ENCODE measurements around the gene CATSPER1.
"Not testable (repeated sequence)": the region's sequence is repeated elsewhere in the genome, so short reads cannot be mapped to it uniquely, and the experiment has no call there.

The CATSPER1 gene

DNA sequence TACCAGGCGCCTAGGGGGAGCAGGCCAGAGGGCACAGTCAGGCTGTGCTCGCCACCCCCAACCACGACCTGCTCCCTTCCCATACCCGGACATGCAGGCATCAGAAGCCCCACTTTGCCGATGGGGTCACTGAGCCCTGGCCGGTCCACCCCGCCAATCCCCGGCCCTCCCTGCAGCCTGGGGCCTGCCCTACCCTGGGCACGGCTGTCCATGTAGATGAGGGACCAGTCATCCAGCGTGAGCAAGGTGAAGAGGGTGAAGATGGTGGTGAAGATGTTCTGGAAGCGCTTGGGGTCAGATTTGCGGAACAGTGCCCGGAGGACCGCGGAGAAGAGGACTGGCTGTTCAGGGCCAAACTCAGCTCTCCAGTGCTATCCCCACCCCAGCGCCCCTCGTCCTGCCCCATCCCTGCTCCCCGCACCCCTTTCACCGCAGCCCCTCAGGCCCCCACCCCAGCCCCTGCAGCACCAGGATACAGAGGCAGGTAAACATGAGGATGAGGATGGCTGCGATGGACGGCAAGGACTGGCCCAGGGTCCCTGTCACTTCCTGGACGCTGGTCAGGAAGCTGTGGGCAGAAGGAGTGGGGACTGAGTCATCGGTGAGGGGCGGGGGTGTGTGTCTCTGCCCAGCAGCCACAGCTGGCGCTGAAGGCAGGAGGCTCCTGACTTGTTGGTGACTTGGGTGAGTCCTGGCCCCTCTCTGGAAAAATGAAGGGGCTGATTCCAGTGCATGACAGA lies 5.5 kb downstream of the CATSPER1 start:
- no peak overlapping the region for H3K4me3 ChIP-seq (ENCODE audit: low read depth, low read length)

DNA sequence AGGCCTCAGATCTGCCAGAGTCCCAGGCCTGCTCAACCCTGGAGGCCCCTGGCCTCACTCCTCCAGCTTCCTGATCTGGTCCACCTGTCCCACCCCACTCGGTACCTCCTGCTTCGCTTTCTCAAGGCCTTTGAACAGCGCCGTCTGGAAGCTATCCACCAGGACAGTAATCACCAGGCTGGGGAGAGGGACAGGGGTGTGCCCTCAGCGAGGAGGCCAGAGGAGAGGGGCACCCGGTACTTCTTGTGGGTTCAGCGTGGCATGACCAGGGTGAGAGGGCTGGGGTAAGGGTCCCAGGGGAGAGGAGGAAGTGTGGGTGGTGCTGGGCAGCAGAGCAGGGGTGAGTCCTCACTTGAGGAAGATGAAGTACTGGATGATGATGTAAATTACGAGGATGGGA lies 6.1 kb downstream of the CATSPER1 start:
- no peak overlapping the region for H3K4me3 ChIP-seq (ENCODE audit: low read depth, low read length)

DNA sequence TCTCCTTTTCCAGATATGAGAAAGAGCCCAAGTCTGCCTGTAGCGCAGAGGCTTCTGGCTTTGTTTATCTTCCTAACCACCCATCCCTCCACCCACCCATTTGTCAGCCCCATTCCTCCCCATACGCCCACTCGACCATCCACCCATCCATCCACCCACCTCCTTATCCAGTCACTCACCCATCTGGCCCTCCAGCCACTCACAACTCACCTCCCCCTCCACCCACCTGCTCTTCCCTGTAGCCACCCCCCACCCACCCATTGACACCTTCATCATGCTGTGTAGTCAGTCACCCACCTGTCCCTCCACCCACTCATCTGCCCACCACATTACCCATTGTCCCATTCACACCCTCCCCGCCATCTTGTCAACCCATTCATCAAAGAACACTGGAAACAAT lies 9.0 kb downstream of the CATSPER1 start:
- H3K4me3 ChIP-seq (ENCODE audit: low read depth, low read length), result no peak overlapping the region

GRCh38 chr11:66016793-66017177 lies 9.5 kb downstream of the CATSPER1 start:
- H3K4me3 ChIP-seq (ENCODE audit: low read depth, low read length), result no peak overlapping the region

DNA sequence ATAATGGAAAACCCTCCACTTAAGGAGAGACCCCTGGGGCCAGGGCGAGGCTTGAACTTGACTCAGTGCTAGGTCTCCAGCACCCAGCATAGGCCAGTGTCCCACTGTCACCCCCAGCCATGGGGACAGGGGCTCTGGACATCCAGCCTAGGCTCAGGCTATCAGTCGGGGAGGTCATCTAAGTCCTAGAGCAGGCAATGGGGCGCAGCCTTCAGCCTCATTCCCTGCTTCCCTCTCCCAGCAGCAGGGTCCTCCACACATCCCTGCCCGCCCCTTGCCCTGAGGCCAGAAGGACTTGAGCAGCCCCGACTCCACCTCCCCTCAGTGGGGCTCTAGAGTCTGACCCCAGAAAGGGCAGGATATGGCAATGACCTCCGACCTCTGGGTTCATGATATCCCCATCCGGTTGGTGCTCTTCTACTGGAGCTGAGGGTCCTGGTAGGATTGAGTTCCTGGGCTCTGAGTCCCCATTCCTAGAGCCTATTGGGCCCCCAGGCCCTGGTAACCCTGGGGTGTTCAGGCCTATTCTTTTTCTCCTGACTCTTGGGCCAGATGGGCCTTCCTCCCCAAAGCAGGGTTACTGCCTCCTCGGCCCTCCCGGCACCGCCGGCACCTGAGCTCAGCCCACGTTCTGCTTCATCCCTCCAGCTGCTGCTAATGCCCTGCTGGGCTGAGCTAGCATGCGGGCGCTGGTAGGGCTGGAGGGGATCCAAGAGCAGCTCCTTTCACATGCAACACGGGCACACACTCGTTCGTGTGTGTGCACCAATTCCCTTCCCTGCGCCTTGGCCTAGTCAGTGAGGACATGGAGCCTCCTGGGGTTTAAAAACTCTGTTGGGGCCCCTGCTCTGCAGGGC lies 10.1 kb downstream of the CATSPER1 start:
- no peak overlapping the region for H3K4me3 ChIP-seq (ENCODE audit: low read depth, low read length)

DNA sequence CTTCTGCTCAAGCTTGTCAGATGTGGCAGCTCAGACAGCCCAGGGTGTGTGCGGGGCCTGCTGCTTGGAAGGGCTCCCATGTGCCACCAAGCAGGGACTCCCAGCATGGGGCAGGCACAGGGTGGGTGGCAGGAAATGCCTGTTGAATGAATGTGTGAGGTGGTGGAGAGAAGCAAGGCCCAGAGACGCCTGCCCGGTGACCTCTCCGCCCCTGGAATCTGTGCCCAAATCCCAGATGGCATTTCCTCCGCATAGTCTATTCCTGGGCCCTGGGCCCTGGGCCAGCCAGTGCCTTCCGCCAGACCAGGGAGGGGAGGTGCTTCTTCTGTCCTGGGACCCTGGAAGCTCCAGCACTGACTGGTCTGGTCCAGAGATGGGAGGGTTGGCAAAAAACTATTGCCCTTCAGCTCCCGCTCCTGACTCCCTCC lies 10.8 kb downstream of the CATSPER1 start:
- no peak overlapping the region for H3K4me3 ChIP-seq (ENCODE audit: low read depth, low read length)

DNA sequence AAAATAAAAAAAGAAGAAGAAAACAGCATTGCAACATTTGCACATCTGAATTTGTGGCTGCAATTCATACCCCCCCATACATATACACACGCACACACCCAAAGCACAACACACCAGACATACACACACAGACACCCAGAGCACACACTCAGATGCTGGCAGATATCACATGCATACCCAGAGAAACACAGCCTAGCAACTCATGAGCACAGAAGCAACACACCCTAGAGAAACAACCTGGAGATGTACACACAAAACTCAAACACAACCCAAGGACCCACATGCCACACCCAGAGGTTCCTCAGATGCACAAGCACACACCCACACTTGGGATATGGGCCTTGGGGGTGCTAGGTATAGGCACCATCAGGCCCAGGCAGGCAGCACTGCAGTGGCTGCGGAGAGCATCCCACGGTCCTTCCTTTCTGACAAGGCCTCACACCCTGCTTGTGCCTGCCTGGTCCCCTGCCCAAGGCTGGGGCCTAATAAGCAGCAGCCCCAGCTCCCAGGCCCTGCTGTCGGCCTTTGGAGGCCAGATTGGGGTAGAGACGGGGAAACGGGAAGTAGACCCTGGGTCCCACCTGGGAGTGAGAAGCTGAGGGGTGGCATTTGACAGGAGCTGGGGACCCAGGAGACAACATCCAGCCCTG lies 11.3 kb downstream of the CATSPER1 start:
- H3K4me3 ChIP-seq (ENCODE audit: low read depth, low read length), result no peak overlapping the region

DNA sequence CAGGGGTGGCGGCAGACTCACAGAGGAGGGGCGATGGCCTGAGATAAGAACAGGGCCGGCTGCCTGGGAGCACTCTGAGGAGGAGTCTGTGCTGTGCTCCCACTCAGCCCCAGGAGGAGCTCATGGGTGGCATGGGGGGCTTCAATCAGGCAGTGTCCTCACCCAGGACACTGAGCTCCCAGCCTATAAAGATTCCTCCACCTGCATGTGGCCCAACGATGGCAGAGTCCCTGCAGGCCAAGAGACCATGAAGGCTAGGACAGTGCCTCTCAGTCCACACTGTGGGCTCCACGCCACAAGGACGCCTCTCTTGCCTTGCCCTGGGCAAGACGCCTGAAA lies 12.5 kb downstream of the CATSPER1 start:
- H3K4me3 ChIP-seq (ENCODE audit: low read depth, low read length), result no peak overlapping the region

DNA sequence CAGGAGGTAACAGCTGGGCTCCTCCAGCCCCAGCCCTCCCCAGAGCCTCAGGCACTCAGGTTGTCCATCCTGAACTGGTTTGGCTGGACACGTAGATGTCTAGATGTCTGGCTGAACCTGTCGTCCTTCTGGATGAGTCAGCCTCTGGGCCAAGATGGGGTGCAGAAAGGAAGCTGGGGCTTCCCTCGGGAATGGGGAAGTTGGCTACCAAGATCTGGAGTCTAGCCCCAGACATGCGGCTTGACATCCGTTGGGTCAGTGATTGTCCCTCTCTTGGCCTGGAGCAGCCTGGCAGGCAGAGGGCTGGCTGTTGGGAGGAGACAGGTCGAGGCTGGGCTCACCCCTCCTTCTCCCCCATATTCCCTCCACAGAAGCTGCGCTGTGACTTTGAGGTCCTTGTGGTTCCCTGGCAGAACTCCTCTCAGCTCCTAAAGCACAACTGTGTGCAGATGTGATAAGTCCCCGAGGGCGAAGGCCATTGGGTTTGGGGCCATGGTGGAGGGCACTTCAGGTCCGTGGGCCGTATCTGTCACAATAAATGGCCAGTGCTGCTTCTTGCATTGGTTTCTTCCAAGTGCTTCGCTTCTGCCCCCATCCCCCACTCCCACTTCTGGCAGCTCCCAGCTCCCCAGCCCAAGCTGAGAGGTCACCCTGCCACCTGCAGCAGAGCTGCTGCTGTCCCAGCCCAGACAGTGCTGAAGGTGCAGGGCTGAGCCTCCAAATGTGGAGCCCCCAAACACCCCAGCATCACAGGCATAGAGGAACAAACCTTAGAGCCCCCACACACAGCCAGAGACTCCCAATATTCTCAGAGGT lies 13.1 kb downstream of the CATSPER1 start:
- H3K4me3 ChIP-seq (ENCODE audit: low read depth, low read length), result no peak overlapping the region

DNA sequence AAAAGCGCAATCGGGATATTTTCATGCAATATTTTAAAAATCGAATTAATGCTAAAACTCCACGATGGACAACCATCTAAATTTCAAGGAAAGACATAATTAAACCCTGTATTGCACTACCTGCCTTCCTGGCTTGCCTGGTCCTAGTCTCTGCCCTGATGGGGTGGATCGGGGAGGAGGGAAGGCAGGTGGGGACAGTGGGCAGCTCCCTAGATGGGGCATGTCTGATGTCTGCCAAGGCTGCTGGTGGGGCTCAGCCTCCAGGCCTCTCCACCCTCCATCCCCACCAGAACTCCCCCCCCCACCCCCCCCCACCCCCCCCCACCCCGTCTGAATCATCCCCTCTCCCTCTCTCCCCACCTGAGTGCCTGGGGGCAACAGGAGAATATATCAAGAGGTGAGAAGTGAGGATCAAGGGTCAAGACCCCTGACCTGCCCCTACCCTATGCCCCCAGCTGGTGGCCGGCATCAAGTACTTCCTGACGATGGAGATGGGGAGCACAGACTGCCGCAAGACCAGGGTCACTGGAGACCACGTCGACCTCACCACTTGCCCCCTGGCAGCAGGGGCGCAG lies 13.8 kb downstream of the CATSPER1 start:
- no peak overlapping the region for H3K4me3 ChIP-seq (ENCODE audit: low read depth, low read length)

- no peak within 1 kb of the TSS for H3K4me3 ChIP-seq (ENCODE audit: low read depth, low read length)
Measured at GRCh38 chr11:66011785-66012303, 14.4 kb downstream of the CATSPER1 start, which contains the start of gene CST6. CST6 (plus strand) TSS chr11:66012008; CDS start chr11:66012045, 37 bp downstream.

GRCh38 chr11:66011239-66011784 lies 15.0 kb downstream of the CATSPER1 start:
- no peak overlapping the region for H3K4me3 ChIP-seq (ENCODE audit: low read depth, low read length)

- not testable (repeated sequence) for H3K4me3 ChIP-seq (ENCODE audit: low read depth, low read length)
Measured at GRCh38 chr11:66010036-66010435, 16.2 kb downstream of the CATSPER1 start.

DNA sequence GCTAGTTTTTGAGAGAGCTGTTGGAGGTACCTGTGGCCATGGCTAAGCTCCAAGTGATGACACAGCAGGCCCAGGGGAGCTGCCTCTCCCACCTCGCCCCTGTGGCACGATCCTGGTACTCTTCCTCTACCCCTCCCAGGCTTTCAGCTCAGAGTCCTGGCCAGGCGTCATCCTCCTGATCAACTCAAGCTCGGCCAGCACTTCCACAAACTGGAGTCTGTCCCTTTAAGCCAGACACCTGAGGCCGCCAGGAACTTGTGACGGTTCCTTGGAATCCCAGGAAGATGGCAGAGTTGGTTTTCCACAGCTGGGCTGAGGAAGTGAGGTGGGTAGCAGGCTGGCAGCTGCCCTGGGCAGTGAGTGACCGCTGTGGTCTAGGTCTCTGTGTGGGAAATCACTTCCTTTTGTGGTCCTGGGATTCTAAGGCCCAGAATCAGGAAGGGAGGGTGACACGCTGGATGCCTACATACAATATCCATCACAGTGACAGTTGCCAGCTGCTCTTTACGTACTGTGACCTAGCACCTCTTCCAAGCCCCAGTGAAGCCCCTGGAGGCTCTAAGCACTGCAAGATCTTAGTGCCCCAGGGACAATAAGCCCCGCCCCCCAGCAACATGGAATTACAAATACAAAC lies 17.7 kb downstream of the CATSPER1 start:
- H3K4me3 ChIP-seq (ENCODE audit: low read depth, low read length), result no peak overlapping the region

DNA sequence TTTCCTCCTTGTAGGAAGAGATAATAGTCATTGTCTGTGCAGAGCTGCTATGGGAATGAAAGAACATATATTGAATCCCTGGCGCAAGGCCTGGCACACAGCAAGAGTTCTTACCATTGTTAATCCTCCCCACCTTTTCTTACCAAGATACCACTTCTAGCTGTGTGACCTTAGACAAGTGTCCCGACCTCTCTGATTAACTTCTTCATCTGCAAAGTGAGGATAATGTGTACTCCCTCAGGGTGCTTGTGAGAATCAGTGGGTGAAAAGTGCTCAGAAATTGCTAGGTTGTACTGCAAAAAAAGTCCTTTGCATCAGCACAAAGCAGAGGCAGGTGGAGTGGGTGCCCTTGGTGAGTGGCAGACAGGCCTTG lies 18.2 kb downstream of the CATSPER1 start:
- H3K4me3 ChIP-seq (ENCODE audit: low read depth, low read length), result no peak overlapping the region

GRCh38 chr11:66007201-66007634 lies 19.1 kb downstream of the CATSPER1 start:
- H3K4me3 ChIP-seq (ENCODE audit: low read depth, low read length), result no peak overlapping the region

DNA sequence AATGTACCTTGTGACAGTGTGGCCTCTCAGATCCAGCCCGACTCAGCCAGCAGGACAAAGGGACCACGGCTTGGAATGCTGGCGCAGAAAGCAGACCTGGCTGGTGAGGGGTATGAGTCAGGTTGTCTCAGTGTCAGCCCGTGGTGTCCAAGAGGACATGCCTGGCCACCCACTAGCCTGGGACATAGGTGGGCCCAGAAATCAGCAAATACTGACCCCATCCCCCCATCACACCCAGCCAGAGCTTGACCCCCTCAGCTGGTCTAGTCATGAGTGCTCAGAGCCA lies 19.4 kb downstream of the CATSPER1 start:
- H3K4me3 ChIP-seq (ENCODE audit: low read depth, low read length), result no peak overlapping the region

DNA sequence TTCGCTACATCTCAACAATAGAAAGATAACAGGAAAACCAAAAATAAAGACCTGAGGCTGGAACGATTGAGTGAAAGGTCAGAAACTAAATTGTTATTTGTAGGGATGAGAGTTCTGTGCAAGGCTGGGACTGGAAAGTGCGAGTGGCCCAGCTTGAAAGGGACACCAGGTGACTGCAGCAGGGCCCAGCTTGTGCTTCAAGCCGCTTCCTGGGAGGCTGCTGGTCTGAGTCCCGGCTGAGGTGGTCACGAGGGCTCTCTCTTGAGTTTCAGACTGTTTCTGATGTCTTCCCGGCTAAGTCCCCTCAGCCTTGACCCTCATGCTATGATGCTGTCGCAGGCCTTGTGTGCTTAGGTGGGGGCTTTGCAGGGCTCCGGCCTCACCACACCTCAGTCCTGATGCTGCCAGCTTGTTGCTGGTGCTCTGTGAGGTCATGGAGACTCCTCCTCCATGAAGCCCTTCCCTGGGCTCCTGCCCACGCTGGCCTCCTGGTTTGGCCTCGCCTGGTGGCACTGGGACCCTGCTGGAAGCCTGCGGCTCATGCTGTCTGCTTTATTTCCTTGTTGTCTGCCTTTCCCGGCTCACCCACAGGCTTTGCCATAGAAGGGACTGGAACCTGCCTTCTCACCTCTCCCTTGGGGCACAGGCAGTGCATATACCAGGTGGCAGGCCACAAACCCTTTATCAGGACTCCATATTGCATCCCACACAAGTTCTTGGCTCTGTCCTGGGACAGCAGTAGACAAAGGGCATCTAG lies 20.0 kb downstream of the CATSPER1 start:
- H3K4me3 ChIP-seq (ENCODE audit: low read depth, low read length), result no peak overlapping the region

DNA sequence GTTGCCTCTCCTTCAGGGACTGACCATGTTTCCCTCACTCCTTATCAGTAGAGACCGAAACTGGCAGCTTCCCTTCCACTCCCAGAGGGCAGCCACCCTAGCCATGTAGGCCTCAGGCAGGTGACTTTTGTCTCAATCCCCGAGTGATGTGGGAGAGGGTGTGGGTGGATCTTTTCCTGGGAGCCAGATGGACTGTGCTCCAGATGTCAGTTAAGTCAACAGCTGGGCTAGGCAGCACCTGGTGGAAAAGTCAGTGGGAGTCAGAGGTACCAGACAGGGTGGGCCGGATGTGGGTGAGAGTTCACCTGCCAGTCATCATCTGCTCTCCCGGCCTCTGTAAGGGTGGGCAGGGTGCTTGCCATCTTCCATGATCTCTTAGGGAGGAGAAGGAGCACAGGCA lies 22.1 kb downstream of the CATSPER1 start:
- H3K4me3 ChIP-seq (ENCODE audit: low read depth, low read length), result no peak overlapping the region
